Hepatocyte (in vitro differentiated cells): ENCODE data around the gene OSBPL10. TPM values are rescaled to one million over a fixed set of nuclear protein-coding genes. Genes with fewer than 3 reads are reported as not detected.

Experiments
- DNase-seq: peaks from one replicate; pipeline ENCODE4 v3.0.0-alpha.2; 2016; ENCODE audit warnings: low spot score
- H2AFZ ChIP-seq: fragments of 200-600 bp; sonication (generic); 2 replicates; pipeline ENCODE4 v1.6.0; 2016; ENCODE audit warnings: antibody characterized with exemption, mild to moderate bottlenecking
- H3K27ac ChIP-seq: fragments of 200-600 bp; sonication (generic); 2 replicates; pipeline ENCODE4 v1.5.1; 2016; ENCODE audit warnings: mild to moderate bottlenecking
- H3K27me3 ChIP-seq: fragments of 200-600 bp; sonication (generic); 2 replicates; pipeline ENCODE4 v1.6.1; 2016
- H3K36me3 ChIP-seq: fragments of 200-600 bp; sonication (generic); replicated peaks from 2 replicates; pipeline ENCODE4 v1.5.1; 2016; ENCODE audit warnings: low read depth; ENCODE audit not compliant: insufficient read depth
- H3K4me1 ChIP-seq: fragments of 200-600 bp; sonication (generic); 2 replicates; pipeline ENCODE4 v1.5.1; 2016; ENCODE audit warnings: mild to moderate bottlenecking, moderate library complexity; ENCODE audit not compliant: insufficient read depth
- H3K4me2 ChIP-seq: fragments of 200-600 bp; sonication (generic); 2 replicates; pipeline ENCODE4 v1.6.0; 2016
- H3K4me3 ChIP-seq: fragments of 200-600 bp; sonication (generic); 2 replicates; pipeline ENCODE4 v1.5.1; 2016; ENCODE audit warnings: mild to moderate bottlenecking
- H3K79me2 ChIP-seq: fragments of 200-600 bp; sonication (generic); 2 replicates; pipeline ENCODE4 v1.6.0; 2017; ENCODE audit warnings: mild to moderate bottlenecking
- H3K9me2 ChIP-seq: fragments of 200-600 bp; sonication (generic); replicated peaks from 2 replicates; pipeline ENCODE4 v1.6.0; 2017; ENCODE audit warnings: mild to moderate bottlenecking; ENCODE audit not compliant: insufficient read depth
- H3K9me3 ChIP-seq: fragments of 200-600 bp; sonication (generic); 2 replicates; pipeline ENCODE4 v1.5.1; 2016; ENCODE audit warnings: low read depth, mild to moderate bottlenecking
- H4K20me1 ChIP-seq: fragments of 200-600 bp; sonication (generic); 2 replicates; pipeline ENCODE4 v1.6.0; 2016; ENCODE audit warnings: mild to moderate bottlenecking; ENCODE audit not compliant: insufficient read depth, poor library complexity, severe bottlenecking
- CTCF ChIP-seq: fragments of 200-600 bp; sonication (generic); IDR thresholded peaks from 2 replicates; pipeline ENCODE4 v1.5.1; 2016; ENCODE audit warnings: antibody characterized with exemption, mild to moderate bottlenecking; ENCODE audit not compliant: poor library complexity
- EZH2 ChIP-seq: fragments of 200-600 bp; sonication (generic); IDR thresholded peaks from 2 replicates; pipeline ENCODE4 v1.6.1; 2016; ENCODE audit warnings: antibody characterized with exemption, mild to moderate bottlenecking, borderline replicate concordance
- EZH2phosphoT487 ChIP-seq: fragments of 200-600 bp; sonication (generic); IDR thresholded peaks from one replicate; pipeline ENCODE4 v1.6.1; 2018; ENCODE audit warnings: antibody characterized with exemption, mild to moderate bottlenecking, low read depth, moderate library complexity; ENCODE audit not compliant: unreplicated experiment, severe bottlenecking
- WGBS: methylation state at CpG from one replicate; pipeline ENCODE4 v1.1.6; 2016; ENCODE audit warnings: low lambda C conversion rate; ENCODE audit errors: missing lambda C conversion rate; 5-methylcytosine and 5-hydroxymethylcytosine counted together
- polyA plus RNA-seq: library from polyadenylated mRNA; unstranded; fragments of >200 nt; fragmentation: Nextera tagmentation; extraction: Ambion mirVana; gene quantifications from 2 replicates; pipeline ENCODE4 v1.2.1, GENCODE V29; 2016
- total RNA-seq: library from RNA; depleted of rRNA; stranded (reverse); fragments of >200 nt; gene quantifications from 2 replicates; pipeline ENCODE4 v1.2.3, GENCODE V29; 2014

OSBPL10 gene
- total and polyA plus RNA-seq, 2 experiments from 2014 or later, result 18.2 to 32.8 TPM

- Histone ChIP-seq H3K27me3 (no peaks in the 10 kb centered on the region), H3K27ac (peak overlapping the region; percentile 87), H3K9me3 (no peaks in the 10 kb centered on the region), H3K9me2 (no peaks in the 10 kb centered on the region), H3K79me2 (peaks cover 92% of the 10 kb centered on the region), H3K36me3 (no peaks in the 10 kb centered on the region), H3K4me1 (peaks cover 33% of the 10 kb centered on the region), H2AFZ (no peak overlapping the region), H4K20me1 (no peaks in the 10 kb centered on the region), H3K4me2 (peak overlapping the region; percentile 73), H3K4me3 (no peak overlapping the region)
- no peak for DNase-seq
- 47% methylated on average over 7 of the region's 7 CpGs for WGBS
- no peak for TF ChIP-seq CTCF
- TF ChIP-seq EZH2, result no peak
- TF ChIP-seq EZH2phosphoT487, result no peak
Measured at GRCh38 chr3:31959951-31960792, 20.9 kb downstream of the OSBPL10 start.

- no peaks in the 10 kb centered on the region for H3K36me3 ChIP-seq
- H4K20me1 ChIP-seq, result no peaks in the 10 kb centered on the region
- H3K27ac ChIP-seq, result peak overlapping the region; percentile 87
- H2AFZ ChIP-seq, result no peak overlapping the region
- no peaks in the 10 kb centered on the region for H3K9me3 ChIP-seq
- peaks cover 33% of the 10 kb centered on the region for H3K4me1 ChIP-seq
- no peak for DNase-seq
- WGBS, result 52% methylated on average over 2 of the region's 2 CpGs
- H3K4me2 ChIP-seq, result peak overlapping the region; percentile 73
- no peak overlapping the region for H3K4me3 ChIP-seq
- no peak for TF ChIP-seq EZH2
- TF ChIP-seq EZH2phosphoT487, result no peak
- TF ChIP-seq CTCF, result no peak
- peaks cover 90% of the 10 kb centered on the region for H3K79me2 ChIP-seq
- H3K27me3 ChIP-seq, result no peaks in the 10 kb centered on the region
- H3K9me2 ChIP-seq, result no peaks in the 10 kb centered on the region
Measured at GRCh38 chr3:31959251-31959650, 21.8 kb downstream of the OSBPL10 start.

GRCh38 chr3:31958701-31959152, 22.3 kb downstream of the OSBPL10 start:
- Histone ChIP-seq H3K4me3 (no peak overlapping the region), H3K27ac (peak overlapping the region; percentile 87), H2AFZ (no peak overlapping the region)

More at GRCh38 chr3:31958701-31959152, 22.3 kb downstream of the OSBPL10 start:
- Histone ChIP-seq H3K27me3 (no peaks in the 10 kb centered on the region), H3K9me3 (no peaks in the 10 kb centered on the region), H3K9me2 (no peaks in the 10 kb centered on the region), H3K36me3 (no peaks in the 10 kb centered on the region), H3K4me2 (peak overlapping the region; percentile 73), H4K20me1 (no peaks in the 10 kb centered on the region), H3K4me1 (peaks cover 33% of the 10 kb centered on the region), H3K79me2 (peaks cover 90% of the 10 kb centered on the region)
- peak; percentile 50 for DNase-seq
- TF ChIP-seq CTCF, result no peak
- TF ChIP-seq EZH2, result no peak
- TF ChIP-seq EZH2phosphoT487, result no peak
- 25% methylated on average over 3 of the region's 3 CpGs for WGBS
